NCI-H2029 (cell line): Measurements from ENCODE around the gene SIGLEC15.
"Not testable (repeated sequence)": the region's sequence is repeated elsewhere in the genome, so short reads cannot be mapped to it uniquely, and the experiment has no call there.

ENCODE experiments used
- DNase-seq: peaks from one replicate; lab custom pipeline; 2025; lab: John Stamatoyannopoulos, UW

SIGLEC15 gene, protein sequence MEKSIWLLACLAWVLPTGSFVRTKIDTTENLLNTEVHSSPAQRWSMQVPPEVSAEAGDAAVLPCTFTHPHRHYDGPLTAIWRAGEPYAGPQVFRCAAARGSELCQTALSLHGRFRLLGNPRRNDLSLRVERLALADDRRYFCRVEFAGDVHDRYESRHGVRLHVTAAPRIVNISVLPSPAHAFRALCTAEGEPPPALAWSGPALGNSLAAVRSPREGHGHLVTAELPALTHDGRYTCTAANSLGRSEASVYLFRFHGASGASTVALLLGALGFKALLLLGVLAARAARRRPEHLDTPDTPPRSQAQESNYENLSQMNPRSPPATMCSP

DNA sequence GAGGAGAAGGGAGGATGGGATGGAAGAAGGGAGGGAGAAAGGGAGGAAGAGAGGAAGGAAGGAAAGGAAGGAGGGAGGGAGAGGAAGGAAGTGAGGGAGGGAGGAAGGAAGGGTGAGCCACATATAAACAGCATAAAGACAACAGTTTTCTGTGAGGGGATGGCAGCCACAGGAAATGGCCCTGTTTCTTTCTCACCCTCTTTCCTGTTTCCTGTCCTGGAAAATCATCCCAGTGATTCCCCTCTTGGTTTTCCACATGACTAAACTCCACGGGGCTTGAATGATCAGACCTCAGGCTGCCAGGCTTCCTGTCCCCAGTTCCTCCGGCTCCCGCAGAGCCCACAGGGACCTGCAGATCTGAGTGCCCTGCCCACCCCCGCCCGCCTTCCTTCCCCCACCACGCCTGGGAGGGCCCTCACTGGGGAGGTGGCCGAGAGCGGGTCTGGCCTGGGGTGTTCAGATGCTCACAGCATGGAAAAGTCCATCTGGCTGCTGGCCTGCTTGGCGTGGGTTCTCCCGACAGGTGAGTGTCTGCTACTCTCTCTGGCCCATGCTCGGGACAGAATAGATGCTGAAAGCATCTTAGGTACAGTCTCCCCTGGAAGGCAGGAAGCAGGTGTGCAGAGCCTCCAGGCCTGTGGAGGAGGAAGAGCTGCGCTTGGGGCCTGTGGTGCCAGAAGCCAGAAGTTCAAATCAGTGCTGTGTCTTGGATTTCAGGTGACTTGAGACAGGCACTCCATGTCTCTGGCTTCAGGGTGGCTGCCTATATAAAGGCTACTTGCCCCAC is at the start of gene SIGLEC15:
TSS of gene SIGLEC15 (plus strand) at position 418 of the 787 bp plus-strand sequence. CDS start at position 472, 54 bp downstream.
- DNase-seq: no peak

GRCh38 chr18:45775743-45776142 is 49.7 kb upstream of the SIGLEC15 start:
- DNase-seq: no peak

GRCh38 chr18:45777393-45777792 is 48.1 kb upstream of the SIGLEC15 start:
- no peak for DNase-seq

DNA sequence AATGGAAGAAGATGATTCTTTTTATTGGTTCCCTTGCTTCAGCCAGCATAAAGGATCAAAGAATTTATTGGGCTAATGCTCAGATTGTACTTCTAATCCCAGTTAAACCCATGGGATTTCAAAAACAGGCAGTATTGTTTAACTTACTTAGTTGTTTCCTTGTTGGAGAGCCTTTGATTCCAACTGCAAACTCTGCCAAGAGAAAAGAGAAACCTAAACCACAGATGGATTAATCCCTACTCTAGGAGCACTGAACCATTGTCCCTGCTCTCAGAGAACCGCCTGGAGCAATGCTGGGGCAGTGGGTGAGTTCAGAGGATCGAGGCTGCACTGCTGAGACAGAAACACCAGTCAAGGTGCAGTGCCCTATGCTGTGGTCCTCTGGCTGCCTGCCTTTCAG is 44.9 kb upstream of the SIGLEC15 start:
- no peak for DNase-seq

GRCh38 chr18:45782662-45783061 is 42.8 kb upstream of the SIGLEC15 start:
- DNase-seq: no peak

- no peak for DNase-seq
Measured at GRCh38 chr18:45783097-45784075, 42.1 kb upstream of the SIGLEC15 start.

DNA sequence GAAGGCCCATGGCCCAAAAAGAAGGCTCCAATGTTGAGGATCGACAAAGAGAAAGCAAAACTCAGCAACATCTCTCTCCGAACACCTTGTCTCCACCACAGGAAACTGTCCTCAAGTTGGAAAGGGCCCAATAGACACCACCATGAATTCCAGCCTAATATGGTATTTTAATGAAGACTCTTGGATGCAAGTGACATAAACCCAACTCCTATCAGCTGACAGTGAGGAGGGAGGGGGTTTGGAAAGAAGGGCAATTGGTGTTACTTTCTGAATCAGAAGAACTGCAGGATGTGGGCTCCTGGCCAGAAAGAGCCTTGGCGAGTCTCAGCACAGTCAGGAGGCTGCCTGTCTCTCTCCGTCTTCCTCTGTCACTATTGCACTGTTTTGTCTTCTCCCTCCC is 40.3 kb upstream of the SIGLEC15 start:
- DNase-seq: no peak

DNA sequence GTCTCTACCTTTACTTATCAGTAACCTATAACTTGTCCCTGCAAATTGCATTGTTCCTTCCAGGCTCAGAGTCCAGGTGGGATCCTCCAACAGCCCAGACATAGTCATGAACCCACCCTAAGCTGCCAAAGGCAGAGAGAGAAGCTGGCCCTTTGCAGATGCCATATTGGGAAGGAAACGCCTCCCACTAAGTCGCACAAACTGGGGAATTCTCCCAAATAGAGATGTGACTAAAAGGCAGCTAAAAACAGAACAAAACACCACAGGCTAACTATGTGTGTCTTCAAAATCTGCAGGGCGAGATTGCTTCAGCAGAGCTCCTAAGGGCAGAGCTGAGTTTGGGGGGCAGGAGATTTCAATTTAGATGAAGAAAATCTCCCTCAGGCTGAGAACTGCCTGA is 38.5 kb upstream of the SIGLEC15 start:
- DNase-seq: no peak

DNA sequence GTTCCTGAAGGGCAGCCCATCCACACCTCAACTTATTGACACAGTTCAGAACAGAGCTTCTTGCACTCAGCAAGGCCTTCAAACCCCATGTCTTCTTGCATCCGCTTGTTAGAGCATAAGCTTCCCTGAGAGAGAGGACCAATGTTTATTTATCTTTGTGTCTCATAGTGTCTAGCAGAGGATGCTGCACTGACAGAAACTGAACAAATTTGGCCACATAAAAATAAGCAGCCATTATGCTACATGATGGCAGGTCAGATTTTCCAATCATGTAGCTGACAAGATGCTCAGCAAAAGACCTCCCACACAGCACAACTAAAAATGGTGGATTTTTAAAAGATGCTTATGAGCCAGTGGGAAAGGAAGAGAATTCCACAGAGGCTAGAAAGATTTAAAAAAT is 38.1 kb upstream of the SIGLEC15 start:
- no peak for DNase-seq

GRCh38 chr18:45788861-45789260 is 36.6 kb upstream of the SIGLEC15 start:
- no peak for DNase-seq

DNA sequence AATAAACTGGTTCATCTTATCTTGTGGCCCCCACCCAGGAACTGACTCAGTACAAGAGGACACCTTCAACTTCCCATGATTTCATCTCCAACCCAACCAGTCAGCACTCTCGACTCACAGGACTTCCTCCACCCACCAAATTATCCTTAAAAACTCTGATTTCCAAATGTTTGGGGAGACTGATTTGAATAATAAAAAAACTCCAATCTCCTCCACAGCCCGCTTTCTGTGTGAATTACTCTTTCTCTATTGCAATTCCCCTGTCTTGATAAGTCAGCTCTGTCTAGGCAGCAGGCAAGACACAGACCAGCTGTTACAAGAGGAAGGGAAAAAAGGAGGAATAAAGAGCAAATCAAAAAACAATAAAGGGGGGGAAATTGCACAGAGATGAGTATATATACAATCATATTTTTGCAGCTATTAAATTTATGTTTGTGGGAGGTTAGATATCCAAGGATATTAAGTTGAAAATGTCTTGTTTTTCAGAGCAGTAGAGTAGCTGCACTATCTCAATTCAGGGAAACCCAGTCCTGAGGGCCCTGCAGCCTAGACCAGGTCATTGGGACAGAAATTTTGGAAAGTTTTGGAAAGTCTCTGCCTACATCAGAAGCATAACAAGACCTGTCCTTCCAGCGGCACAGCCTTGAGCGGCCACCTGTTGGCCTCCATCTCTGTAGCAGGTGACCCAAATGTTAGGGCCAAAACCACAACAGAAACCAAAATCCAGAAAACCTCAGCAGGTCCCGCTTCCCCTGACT is 32.8 kb upstream of the SIGLEC15 start:
- no peak for DNase-seq

- DNase-seq: no peak
Measured at GRCh38 chr18:45793264-45793965, 32.1 kb upstream of the SIGLEC15 start.

DNA sequence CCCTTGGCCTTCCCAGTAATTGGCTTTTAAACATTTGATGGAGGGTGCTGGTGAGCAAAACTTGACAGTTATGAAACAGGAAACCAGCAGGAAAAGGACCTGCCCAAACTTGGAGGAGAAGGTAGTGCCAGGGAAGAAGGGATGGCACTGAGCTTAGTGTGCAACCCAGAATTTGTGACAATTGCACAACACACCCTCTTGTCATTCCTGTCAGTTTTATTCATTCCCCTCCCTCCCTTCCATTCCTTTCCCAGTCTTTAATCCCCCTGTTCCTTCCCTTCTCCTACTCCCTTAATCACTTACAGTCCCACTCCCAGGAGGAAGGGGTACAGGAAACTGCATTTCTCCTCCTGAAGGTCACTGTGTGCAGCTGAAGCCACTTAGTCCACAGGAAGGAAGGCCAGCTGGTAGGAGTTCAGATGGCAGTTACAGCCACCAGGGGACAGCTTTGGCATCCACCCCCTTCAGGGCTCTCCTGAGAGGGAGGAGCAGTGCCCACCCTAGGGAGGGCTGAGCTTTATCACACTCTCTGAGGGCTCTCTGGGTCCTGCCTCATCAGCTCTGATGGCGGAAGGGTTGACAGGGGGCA is 24.0 kb upstream of the SIGLEC15 start:
- DNase-seq: no peak

GRCh38 chr18:45802814-45803492 is 22.5 kb upstream of the SIGLEC15 start:
- DNase-seq: no peak

DNA sequence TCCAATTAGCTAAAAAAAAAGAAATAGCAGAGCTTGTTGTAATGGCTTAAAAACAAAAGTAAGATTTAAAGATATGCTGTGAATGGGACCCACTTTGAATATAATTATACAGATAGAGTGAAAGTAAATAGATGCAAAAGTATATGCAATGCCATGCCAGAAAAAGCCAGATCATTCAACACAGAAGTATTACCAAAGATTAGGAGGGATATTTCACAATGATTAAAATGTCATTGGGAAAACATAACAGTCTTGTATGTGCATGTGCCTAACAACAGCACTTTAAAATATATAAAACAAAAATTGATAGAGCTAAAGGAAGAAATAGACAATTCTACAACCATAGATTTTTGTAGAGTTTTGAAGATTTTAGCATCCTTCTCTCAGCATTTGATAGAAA is 19.9 kb upstream of the SIGLEC15 start:
- no peak for DNase-seq

GRCh38 chr18:45806226-45806625 is 19.2 kb upstream of the SIGLEC15 start:
- DNase-seq: no peak

DNA sequence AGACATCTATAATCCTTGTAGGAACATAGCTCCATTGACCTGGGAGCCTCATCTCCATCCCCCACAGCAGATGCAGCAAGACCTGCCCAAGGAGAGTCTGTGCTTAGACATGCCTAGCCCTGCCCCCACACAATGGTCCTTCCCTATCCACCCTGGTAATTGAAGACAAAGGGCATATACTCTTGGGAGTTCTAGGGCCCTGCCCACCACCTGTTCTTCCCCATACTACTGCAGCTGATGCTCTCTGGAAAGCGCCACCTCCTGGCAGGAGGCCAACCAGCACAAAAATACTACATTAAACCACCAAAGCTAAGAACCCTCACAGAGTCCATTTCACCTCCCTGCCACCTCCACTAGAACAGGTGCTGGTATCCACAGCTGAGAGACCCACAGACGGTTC is 18.3 kb upstream of the SIGLEC15 start:
- peak; percentile 21 for DNase-seq

- DNase-seq: not testable (repeated sequence)
Measured at GRCh38 chr18:45814733-45815132, 10.7 kb upstream of the SIGLEC15 start.

DNA sequence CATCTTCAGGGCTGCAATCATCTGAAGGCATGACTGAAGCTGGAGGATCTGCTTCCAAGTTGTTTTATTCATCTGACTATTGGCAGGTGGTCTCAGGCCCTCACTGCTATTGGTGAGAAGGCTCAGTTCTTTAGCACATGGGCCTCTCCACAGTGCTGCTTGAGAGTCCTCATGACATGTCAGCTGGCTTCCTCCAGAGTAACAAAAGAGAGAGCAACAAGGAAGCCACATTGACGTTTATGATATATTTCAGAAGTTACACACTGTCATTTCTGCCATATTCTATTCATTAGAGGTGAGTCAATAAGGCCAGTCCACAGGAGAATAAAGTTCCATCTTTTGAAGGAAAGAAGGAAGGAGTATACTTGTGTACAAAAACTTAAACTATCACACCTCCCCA is 7.9 kb upstream of the SIGLEC15 start:
- DNase-seq: no peak

- DNase-seq: not testable (repeated sequence)
Measured at GRCh38 chr18:45818765-45819164, 6.7 kb upstream of the SIGLEC15 start.
